RWPE1 (cell line): ENCODE data around the gene ANAPC2.

Experiments
- CTCF ChIA-PET: fragments of 350-600 bp; sonication (Branson Sonifier 250); formaldehyde crosslinking; extraction: SDS; loops from one replicate; lab custom pipeline; 2021; lab: Yijun Ruan, JAX
- POLR2A ChIA-PET: fragments of 400-600 bp; formaldehyde crosslinking; extraction: SDS; loops from one replicate; lab custom pipeline; 2020; ENCODE audit warnings: antibody characterized with exemption; ENCODE audit not compliant: low non-redundant PET; lab: Yijun Ruan, JAX
- DNase-seq: peaks from one replicate; pipeline ENCODE4 v3.0.0; 2012; ENCODE audit warnings: low spot score
- H3K27ac ChIP-seq: fragments of 450-650 bp; 2 replicates; pipeline ENCODE4 v1.5.1; 2017
- TF ChIP-seq, protein P1 (sequence below): fragments of 450-650 bp; conservative IDR thresholded peaks from 2 replicates; pipeline ENCODE4 v1.5.1; 2017; ENCODE audit warnings: low read depth, mild to moderate bottlenecking

ANAPC2 gene

DNA sequence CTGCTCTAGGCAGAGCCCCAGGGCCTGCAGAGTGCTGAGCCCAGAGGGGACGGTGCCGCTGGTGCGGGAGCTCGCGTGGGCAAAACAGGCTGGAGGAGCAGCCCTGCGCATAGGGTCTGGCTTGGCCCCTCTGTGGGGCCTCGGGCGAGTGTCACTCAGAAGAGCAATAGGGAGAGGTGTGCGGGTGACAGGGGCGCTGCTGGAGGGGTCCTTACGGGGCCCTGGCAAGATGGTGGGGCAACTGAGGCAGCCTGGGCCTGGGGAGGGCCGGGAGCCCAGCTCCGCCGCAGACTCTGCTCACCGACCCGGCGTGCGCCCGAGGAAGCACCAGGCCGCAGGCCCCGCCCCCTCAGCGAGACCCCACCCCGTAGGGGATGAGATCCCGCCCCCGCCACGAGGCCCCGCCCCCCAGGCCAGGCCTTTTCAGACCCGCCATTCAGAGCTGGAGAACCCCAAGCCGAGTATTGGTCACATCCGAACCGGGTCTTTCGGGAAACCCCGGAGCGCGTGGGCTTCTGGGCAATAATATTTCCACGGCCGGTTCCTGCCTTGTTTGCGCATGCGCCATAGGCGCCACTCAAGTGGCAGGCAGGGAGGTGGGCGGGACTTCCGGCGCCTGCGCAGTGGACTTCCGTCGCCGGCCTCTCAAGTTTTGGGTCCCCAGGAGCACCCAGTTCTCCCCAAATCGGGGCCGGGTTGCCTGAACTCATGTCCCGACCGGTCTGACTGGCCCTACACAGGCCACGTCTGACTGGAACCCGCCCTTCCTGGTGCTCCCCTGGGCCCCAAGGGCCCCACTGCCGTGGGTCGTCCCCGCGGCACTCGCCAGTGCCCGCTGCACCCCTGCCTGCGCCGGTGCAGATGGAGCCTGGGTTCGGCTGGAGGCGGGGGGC, 35.0 kb upstream of the ANAPC2 start:
- POLR2A ChIA-PET: interaction anchor here (0.6 to 1.5 kb wide), 8 partner anchors 14 to 223 kb away, joined by 3 to 7 read pairs (median 4); no protein-coding TSS in a partner anchor
- peak; percentile 99 for DNase-seq
- TF ChIP-seq, protein P1, sequence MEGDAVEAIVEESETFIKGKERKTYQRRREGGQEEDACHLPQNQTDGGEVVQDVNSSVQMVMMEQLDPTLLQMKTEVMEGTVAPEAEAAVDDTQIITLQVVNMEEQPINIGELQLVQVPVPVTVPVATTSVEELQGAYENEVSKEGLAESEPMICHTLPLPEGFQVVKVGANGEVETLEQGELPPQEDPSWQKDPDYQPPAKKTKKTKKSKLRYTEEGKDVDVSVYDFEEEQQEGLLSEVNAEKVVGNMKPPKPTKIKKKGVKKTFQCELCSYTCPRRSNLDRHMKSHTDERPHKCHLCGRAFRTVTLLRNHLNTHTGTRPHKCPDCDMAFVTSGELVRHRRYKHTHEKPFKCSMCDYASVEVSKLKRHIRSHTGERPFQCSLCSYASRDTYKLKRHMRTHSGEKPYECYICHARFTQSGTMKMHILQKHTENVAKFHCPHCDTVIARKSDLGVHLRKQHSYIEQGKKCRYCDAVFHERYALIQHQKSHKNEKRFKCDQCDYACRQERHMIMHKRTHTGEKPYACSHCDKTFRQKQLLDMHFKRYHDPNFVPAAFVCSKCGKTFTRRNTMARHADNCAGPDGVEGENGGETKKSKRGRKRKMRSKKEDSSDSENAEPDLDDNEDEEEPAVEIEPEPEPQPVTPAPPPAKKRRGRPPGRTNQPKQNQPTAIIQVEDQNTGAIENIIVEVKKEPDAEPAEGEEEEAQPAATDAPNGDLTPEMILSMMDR: no peak
- H3K27ac ChIP-seq: peak overlapping the region; percentile 95
- CTCF ChIA-PET: interaction anchor here (0.5 to 2.1 kb wide), 7 partner anchors 9 to 94 kb away, joined by 3 to 16 read pairs (median 4); partner anchors contain the start of genes NDOR1, SSNA1 and TMEM203

DNA sequence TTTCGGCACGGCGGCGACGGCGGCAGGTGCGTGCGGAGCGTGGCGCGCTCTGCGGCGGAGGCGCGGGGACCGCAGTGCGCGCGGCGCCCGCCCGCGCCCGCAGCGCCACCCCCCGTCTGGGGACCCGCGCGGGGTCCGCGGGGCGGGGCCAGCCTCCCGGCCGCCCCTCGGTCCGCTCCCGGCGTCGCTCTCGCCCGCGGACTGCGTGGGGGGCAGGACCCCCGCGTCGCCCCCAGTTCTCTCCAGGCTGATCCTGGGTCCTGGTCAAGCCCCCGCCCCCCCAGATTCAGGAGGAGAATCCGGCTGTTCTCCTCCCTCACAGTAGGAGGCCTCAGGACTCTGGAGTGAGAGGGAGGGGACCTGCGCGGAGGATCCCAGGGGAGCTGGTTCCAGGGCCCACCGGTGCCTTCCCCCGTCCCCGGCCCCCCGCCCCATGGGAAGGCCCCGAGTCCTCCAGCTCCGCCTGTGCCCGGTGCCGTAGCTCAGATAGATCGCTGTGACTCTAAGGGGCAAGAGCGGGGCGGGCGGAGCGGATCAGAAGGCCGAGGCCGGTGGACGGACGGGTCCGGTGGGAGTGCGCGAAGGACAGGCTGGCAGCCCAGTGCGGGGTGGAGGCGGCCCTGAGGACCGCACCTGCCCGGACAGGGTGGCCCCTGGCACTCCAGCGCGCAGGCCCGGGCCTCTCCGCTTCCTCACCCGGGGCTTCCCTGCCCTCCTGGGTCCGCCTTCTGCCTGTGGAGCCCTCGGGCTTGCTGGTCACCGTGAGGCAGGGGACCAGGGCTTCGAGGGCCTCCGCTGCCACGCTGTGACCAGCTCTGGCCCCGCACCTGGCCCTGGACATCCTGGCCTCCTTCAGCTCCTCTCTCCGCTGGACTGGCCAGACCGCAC, 34.1 kb upstream of the ANAPC2 start, which contains the start of gene RNF208:
Gene RNF208 (minus strand): TSS at position 51 of the 888 bp plus-strand sequence. CDS start 1,028 bp downstream, outside the sequence.
- POLR2A ChIA-PET: interaction anchor here (0.5 to 1.5 kb wide), 7 partner anchors 15 to 152 kb away, joined by 3 to 7 read pairs (median 3); partner anchors contain the start of gene SSNA1
- TF ChIP-seq, protein P1: no peak
- CTCF ChIA-PET: interaction anchor here (0.6 to 2.1 kb wide), 4 partner anchors 14 to 93 kb away, joined by 3 to 16 read pairs (median 4); partner anchors contain the start of genes NDOR1, SSNA1 and TMEM203
- H3K27ac ChIP-seq: peak within 1 kb of the TSS; percentile 95
- no peak for DNase-seq

DNA sequence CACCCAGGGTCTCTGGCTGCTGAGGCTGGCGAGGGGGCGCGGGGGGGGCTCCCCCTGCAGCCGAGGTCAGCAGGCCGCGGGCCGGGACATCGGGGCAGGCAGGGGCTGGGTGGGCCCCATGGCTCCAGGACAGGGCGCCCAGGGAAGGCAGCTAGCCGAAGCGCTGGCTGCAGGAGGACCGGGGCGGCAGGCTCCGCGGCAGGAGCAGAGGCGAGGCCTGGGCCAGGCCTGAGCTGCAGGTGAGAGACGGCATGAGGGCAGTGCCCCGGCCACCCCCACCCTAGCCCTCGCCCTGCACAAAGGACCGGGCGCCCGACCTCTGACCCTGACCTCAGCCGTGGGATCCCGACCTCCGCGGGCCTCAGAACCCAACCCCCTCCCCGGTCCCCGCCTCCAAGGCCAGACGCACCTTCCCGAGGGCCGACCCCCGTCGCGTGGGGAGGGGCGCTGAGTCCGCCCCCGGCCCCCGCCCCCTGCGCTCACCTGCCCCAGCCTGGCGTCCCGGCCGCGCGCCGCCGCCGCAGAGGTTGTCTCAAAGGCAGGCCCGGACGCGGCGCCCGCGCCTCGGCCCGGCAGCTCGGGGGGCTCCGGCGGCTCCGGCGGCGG, 33.2 kb upstream of the ANAPC2 start:
- TF ChIP-seq, protein P1: no peak
- ChIA-PET CTCF (interaction anchor here (2.1 kb wide), 1 partner anchor 15 kb away, joined by 16 read pairs; no protein-coding TSS in a partner anchor), POLR2A (interaction anchor here (0.6 to 0.7 kb wide), 3 partner anchors 21 to 193 kb away, joined by 3 to 5 read pairs (median 3); partner anchors contain the start of gene SSNA1)
- H3K27ac ChIP-seq: peak overlapping the region; percentile 95
- no peak for DNase-seq

DNA sequence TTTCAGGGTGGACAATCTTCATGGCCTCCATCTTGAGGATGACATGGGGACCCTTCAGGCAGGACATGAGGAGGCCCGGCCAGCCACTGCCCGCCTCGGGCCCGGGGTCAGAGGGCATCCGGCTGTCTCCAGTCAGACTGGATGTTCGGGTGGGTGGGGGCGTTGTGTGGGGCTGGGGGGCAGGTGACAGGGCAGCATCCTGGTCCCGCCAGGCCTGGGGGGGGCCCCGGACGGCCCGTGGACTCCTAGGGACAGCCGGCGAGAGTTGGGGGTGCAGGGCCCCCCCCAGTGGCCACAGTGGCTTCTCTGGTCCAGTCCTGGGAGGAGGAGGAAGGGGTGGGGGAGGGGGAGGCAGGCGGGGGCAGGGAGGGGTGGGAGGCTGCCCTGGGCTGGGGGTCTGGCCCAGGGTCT, 32.7 kb upstream of the ANAPC2 start:
- ChIA-PET CTCF (no interaction called here), POLR2A (interaction anchor here (0.6 to 0.7 kb wide), 2 partner anchors 23 to 194 kb away, joined by 3 to 4 read pairs; no protein-coding TSS in a partner anchor)
- DNase-seq: no peak
- TF ChIP-seq, protein P1: no peak
- H3K27ac ChIP-seq: no peak overlapping the region; the same call in 1 of the 2 replicates

DNA sequence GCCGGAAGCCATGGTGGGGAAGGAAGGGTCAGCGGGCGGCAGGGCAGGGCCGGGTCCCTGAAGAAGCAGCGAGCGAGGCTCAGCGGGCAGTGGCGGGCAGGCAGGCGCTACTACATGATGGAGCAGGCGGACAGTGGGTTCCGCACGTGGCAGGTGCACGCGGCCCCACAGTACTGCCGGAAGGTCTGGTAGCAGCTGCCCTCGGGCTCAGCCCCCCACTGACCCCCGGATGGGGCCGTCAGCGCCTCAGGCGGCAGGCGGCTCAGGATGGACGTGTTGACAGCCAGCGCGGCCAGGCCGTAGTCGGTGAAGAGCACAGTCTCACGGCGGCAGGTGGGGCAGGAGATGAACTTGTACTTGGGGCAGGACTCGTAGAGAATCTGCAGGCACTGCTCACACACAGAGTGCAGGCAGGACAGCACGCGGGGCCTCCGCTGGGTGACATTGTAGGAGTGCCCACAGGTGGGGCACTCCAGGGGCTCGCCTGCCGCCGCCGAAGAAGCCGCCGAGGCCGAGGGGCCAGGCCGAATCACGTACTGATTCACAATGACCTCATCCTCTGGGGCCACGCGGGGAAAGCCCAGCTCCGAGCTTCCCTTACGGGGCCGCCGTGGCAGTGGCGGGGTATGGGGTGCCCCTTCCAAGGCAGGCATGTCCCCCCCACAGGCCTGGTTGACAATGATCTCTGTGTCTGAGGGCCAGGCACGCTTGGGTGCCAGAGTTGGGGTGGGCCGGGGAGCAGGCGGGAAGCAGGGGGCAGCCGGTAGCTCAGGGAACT, 32.1 kb upstream of the ANAPC2 start:
- CTCF ChIA-PET: interaction anchor here (0.7 to 1.1 kb wide), 2 partner anchors 105 to 125 kb away, joined by 3 read pairs; no protein-coding TSS in a partner anchor
- POLR2A ChIA-PET: interaction anchor here (0.6 to 0.7 kb wide), 2 partner anchors 22 to 194 kb away, joined by 3 to 4 read pairs; no protein-coding TSS in a partner anchor
- TF ChIP-seq, protein P1: no peak
- DNase-seq: no peak
- peak overlapping the region; percentile 82 for H3K27ac ChIP-seq
